HG02943 (cell line): Measurements from ENCODE around the gene PRMT5.

ENCODE experiments used
- ATAC-seq: cut with Tn5 transposase; IDR thresholded peaks from one replicate; pipeline ENCODE4 v1.9.1; 2021; ENCODE audit warnings: mild to moderate bottlenecking, low read depth, moderate library complexity; ENCODE audit not compliant: unreplicated experiment

The PRMT5 gene

GRCh38 chr14:22878271-22879246 lies 50.6 kb downstream of the PRMT5 start:
- no peak for ATAC-seq

- ATAC-seq: no peak
These were observed 52.1 kb downstream of the PRMT5 start for GRCh38 chr14:22877000-22877501.

GRCh38 chr14:22875748-22876319 lies 53.3 kb downstream of the PRMT5 start:
- ATAC-seq: no peak

- no peak for ATAC-seq
These were observed 54.0 kb downstream of the PRMT5 start for GRCh38 chr14:22875003-22875747.

- no peak for ATAC-seq
These were observed 56.2 kb downstream of the PRMT5 start for GRCh38 chr14:22872833-22873520.

GRCh38 chr14:22872033-22872832 lies 56.9 kb downstream of the PRMT5 start:
- peak; percentile 5 for ATAC-seq

- peak; percentile 87 for ATAC-seq
These were observed 57.7 kb downstream of the PRMT5 start, which contains the start of gene LRP10 for GRCh38 chr14:22871224-22872032. TSS of gene LRP10 (plus strand) at chr14:22871740. CDS start at chr14:22872304, 564 bp downstream.

GRCh38 chr14:22870811-22871223 lies 58.4 kb downstream of the PRMT5 start:
- peak; percentile 30 for ATAC-seq
